NCI-H446 treated with DMSO at 0.1 percent for 48 hours (cell line): ENCODE data around the gene PRR20A.
"Not testable (repeated sequence)": the region's sequence is repeated elsewhere in the genome, so short reads cannot be mapped to it uniquely, and the experiment has no call there.

Experiments
- DNase-seq: peaks from one replicate; lab custom pipeline; 2025; lab: John Stamatoyannopoulos, UW

The PRR20A gene

GRCh38 chr13:57140235-57140968 lies at the start of gene PRR20A:
TSS of gene PRR20A (plus strand) at chr13:57140918. CDS start at chr13:57141305, 387 bp downstream.
- not testable (repeated sequence) for DNase-seq

GRCh38 chr13:57114945-57115344 lies 25.8 kb upstream of the PRR20A start:
- no peak for DNase-seq

- peak; percentile 92 for DNase-seq
These were observed 17.0 kb upstream of the PRR20A start for GRCh38 chr13:57123681-57124080.

GRCh38 chr13:57128909-57129308 lies 11.8 kb upstream of the PRR20A start:
- DNase-seq, result no peak

GRCh38 chr13:57136093-57136492 lies 4.6 kb upstream of the PRR20A start:
- no peak for DNase-seq

- DNase-seq, result no peak
These were observed 3.1 kb upstream of the PRR20A start for GRCh38 chr13:57137585-57137984.

- no peak for DNase-seq
These were observed 1.7 kb upstream of the PRR20A start for GRCh38 chr13:57138988-57139387.

- not testable (repeated sequence) for DNase-seq
These were observed 937 bp upstream of the PRR20A start for GRCh38 chr13:57139781-57140180.

GRCh38 chr13:57147188-57147587 lies 6.5 kb downstream of the PRR20A start, which contains the start of gene PRR20B:
TSS of gene PRR20B (plus strand) at chr13:57147488. CDS start at chr13:57147875, 387 bp downstream.
- DNase-seq, result not testable (repeated sequence)

- DNase-seq, result not testable (repeated sequence)
These were observed 7.4 kb downstream of the PRR20A start for GRCh38 chr13:57148106-57148505.

- not testable (repeated sequence) for DNase-seq
These were observed 13.0 kb downstream of the PRR20A start, which contains the start of gene PRR20C for GRCh38 chr13:57153761-57154160. TSS of gene PRR20C (plus strand) at chr13:57154061. CDS start at chr13:57154448, 387 bp downstream.

- DNase-seq, result not testable (repeated sequence)
These were observed 19.6 kb downstream of the PRR20A start, which contains the start of gene PRR20D for GRCh38 chr13:57160332-57160731. TSS of gene PRR20D (plus strand) at chr13:57160632. CDS start at chr13:57161019, 387 bp downstream.

- not testable (repeated sequence) for DNase-seq
These were observed 26.2 kb downstream of the PRR20A start, which contains the start of gene PRR20E for GRCh38 chr13:57166897-57167296. TSS of gene PRR20E (plus strand) at chr13:57167197. CDS start at chr13:57167584, 387 bp downstream.

GRCh38 chr13:57191667-57192066 lies 50.9 kb downstream of the PRR20A start:
- DNase-seq, result no peak
